Right renal cortex interstitium (tissue), 3 donors: Measurements from ENCODE around the gene CARD9. TPM values are rescaled to one million over a fixed set of nuclear protein-coding genes. Genes with fewer than 3 reads are reported as not detected.

ENCODE experiments used
- DNase-seq, 3 donors: peaks; one replicate each; pipeline ENCODE4 v3.0.0-alpha.2; 2013; ENCODE audit warnings: low read depth in 3 of 3, low spot score in 2 of 3
- polyA plus RNA-seq, 3 donors: library from polyadenylated mRNA; unstranded; fragments of 120-200 nt; gene quantifications; one replicate each; pipeline ENCODE4 v1.2.1, GENCODE V29; 2013; ENCODE audit not compliant: insufficient read length in 3 of 3

Gene CARD9
- polyA plus RNA-seq, 3 donors: 1.5 to 1.7 (median 1.7) TPM

DNA sequence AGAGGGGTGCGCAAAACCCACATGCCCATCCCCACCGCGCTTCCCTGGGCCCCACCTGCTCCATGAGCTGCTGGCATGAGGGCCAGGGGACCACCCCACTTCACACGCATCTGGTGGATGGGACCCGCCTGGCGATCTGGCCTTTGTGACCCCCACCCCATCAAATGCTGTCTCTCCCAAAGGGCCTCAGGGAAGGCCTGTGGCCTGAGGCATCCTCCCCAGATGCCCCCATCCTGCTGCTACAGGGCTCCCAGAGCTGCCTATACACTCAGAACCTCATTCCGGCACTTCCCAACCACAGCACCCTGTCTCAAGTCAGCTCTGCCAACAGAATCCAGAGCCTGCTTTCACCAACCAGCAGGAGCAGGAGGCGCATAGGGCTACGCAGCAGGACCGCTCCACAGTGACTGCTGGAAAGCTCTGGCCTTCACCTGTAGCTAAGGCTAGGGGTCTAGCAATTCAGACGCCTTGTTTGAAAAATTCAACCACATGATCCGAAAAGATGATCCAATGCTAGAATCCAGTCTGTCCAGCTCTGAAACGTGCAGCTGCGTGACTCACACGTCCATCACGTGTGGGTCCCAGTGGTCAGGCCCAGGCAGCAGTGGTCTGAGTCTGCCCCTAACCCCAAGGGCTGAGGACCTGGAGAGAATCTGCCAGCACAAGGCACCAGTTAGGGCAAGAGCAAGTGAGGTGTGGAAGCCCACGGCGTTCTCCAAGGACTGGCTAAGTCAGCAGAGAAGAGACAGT lies 27.9 kb upstream of the CARD9 start:
- no peak for DNase-seq

DNA sequence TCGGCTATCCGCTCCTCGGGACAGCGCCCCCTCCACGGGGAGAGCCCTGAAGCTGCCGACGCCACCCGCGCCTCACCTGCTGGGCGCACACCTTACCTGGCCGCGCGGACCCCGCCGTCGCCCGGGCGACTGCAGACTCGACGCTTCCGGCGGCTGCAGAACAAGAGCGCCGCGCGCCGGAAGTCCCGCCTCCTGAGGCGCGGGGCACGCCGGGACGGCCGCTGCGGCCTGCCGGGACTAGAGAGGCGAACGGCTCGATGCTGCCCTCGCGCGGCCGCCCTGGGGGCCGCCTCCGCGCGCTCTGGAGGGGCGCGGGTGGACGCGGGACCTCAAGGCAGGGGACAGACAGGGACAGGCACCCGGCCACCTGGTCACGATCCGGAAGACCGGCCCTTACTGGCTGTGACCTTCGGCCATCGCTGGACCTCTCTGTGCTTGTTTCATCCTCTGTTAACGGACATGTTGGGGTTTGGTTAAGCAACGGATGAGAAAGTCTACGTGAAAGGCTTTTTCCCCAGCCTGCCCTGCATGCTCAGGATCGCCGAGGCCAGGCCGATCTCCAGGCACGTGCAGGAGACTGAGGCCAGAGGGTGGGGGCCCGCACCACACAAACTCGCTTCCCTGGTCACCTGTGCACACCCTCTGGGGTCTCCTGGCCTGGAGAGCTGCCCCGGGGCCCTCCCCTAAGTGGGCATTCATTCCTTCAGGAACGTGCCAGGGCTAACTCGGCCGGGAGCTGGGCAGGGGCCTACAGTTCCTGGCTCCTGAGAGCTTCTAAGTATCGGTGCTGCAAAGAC lies 26.8 kb upstream of the CARD9 start, which contains the start of gene SNAPC4:
SNAPC4 (minus strand) TSS at position 133 of the 797 bp plus-strand sequence. CDS start 1,742 bp downstream, outside the sequence.
- DNase-seq: peak; percentile 58 to 76 (median 67)

DNA sequence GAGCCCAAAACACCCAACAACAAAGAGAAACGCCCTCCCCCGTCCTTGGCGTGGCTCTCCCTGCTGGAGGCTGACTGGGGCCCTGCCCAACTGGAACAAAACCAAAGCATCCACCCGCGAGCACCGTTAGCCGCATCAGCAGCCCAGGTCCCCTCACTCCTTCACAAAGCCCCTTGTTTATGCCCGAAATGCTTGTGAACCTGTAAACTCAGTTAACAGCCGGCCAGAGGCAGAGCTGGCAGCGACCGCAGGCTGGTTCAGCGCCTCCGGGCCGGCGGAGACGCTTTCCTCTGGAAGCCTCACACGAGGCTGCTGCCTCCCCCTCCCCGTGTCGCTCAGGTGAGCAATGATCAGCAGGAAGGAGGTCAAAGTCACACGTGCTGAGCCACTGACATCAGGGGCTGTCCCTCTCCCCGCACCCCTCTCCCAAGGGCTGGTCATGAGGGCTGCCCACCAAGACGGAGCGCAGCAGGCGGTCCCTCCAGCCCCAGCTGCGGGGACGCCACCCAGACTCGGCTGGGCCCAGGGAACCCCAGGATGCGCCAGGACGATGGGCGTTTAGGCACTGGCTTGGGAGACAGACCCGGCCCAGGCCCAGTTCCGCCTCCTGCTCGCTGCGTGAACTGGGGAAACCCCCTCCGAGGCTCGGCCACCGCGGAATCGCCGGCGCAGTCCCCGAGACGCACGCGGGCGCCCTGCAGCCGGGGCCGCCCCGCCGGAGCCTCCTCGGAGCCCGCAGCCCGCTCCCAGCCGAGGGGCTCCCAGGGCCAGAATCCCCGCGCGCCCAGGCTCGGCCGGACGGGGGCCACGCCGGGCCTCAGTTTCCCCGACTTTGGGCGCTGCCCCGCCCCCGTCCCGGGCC lies 25.9 kb upstream of the CARD9 start:
- DNase-seq: no peak

DNA sequence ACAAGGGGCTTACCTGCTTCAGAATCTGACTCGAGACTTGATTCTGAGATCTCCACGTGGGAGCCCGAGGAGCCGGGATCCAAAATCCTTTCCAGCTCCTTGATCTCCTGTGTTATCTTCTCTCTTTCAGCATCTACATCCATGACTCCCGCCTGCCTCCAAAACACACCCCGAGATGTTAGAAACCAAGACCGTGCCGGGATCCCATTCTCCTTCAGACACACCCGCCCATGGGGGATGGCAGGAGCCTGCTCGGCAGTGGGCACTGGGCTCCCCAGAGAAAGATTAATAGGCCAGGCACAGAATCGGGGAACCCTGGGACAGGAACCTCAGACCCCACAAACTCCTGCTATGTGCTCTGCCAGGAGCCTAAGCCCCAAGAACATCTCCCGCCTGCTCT lies 24.8 kb upstream of the CARD9 start:
- no peak for DNase-seq

DNA sequence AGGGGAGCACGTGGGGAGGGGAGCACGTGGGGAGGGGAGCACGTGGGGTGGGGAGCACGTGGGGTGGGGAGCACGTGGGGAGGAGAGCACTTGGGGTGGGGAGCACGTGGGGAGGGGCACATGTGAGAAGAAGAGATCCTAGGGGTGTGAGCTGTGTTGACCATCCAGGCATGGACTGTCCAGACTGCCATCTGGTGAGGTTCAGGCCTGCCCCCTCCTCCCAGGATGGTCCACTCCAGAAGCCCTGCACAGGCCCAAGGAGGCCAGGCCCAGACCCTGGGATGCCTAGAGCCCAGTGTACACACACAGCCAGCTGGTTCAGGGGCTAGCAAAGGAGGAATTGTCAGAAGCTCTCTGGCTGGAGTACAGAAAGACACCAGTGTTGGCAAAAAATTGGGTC lies 24.2 kb upstream of the CARD9 start:
- no peak for DNase-seq

DNA sequence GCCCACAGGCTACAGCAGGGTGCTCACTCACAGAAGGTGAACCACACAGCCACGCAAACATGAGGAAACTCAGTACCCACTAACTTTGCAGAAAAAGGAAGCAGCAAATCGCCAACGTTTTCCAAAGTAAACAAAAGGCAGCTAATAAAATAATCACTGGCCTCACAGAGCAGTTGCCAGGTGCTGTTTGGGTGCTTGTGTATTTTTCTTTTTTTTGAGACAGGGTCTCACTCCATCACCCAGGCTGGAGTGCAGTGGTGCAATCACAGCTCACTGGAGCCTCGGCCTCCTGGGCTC lies 22.7 kb upstream of the CARD9 start:
- DNase-seq: no peak

DNA sequence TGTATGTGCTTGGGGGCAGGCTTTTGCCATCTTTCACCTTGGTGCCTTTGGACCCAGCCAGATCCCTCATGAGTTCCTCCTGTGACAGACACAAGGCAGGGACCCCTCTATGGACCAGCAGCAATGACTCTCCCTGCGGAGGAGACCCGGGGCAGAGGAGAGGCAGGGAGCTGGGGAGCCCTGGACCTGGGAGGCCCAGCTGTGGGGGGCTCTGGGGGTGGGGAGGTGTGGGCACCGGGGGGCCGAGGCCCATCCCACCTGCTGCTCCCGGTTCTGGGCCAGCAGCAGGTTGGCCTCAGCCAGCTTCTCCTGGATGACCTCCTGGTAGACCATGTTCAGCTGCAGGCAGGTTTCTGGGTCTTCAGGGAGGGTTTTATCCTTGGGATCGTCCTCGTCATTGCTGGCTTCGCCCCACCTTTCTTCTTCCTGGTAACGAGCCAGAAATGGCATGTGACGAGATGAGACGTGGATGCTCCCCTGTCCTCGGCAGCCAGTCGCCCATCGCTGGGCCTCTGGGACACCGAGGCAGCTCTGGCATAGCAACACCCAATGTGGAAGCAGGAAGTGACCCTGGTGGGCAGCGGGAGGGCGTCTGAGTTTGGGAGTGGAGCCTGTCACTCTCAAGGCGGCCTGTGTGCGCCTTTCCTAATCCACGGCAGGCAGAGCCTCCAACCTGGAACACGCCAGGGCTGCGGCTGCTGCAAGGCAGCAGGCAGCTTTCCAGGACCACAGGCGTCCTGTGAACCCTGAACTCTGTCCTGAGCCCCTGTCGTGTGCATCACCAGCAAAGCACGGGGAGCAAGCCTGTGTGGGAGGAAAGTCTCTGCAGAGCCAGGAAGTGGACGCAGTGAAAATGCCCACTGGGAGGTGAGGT lies 22.1 kb upstream of the CARD9 start:
- DNase-seq: no peak

DNA sequence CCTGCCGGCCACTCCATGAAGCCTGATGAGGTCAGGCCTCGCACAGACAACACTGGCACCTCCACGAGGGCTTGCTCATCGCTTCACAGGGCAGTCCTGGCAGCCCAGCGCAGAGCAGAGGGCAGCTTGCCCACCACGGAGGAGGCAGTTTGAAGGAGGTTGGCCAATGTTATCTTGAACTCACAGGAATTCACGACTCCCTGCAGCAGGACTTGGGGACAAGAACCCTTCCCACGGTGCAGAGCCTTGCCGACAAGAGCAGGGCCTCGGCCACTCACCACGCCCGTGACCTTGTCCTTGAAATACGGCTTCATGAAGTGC lies 21.5 kb upstream of the CARD9 start:
- DNase-seq: no peak

DNA sequence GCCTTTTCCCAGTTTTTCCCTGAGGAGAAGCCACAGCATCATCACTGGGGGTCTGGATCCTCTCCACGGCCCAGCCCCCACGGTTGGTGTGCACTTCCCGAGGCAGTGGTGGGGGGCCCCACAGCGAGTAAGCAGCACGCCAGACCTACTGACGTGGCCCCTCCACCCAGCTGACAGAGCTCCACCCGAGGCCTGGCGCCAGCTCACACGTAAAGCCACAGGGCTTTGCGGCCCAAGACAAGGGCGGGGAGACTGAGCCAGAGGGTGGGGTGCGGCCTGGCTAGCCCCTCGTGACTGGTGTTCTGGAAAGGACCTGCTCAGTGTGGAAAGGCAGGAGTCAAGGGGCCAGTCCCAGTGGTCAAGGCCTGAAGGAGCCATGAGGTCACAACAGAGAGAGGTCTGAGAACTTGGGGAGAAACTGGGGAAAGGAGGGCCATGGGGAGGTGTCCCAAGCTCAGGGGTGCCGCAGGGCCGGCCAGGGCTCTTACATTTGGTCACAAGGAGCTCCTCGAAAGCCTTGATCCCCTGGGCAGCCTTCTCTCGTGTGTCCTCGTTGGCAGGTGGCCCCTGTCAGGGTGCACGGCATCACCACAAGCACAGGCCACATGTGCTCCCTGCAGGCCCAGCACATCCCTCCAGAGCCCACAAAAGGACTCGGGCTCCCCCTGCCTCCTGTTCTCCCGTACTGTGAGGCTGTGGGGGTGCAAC lies 21.0 kb upstream of the CARD9 start:
- DNase-seq: no peak

DNA sequence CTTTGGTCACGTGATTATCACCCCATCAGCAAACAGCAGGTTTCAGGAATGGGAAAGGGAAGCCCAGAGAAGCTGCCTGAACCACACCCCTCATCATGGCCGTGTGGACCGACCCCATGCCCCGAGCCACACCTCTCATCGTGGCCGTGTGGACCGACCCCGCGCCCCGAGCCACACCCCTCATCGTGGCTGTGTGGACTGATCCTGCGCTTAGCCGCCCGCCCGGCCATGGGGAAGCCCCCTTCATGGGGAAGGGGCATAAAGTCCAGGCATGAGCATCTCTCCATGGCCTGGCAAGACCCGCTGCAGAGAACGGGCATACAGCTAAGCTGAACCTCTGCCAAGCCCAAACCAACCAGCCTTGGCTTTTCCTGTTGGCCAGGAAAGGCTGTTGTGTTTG lies 20.1 kb upstream of the CARD9 start:
- DNase-seq: no peak

DNA sequence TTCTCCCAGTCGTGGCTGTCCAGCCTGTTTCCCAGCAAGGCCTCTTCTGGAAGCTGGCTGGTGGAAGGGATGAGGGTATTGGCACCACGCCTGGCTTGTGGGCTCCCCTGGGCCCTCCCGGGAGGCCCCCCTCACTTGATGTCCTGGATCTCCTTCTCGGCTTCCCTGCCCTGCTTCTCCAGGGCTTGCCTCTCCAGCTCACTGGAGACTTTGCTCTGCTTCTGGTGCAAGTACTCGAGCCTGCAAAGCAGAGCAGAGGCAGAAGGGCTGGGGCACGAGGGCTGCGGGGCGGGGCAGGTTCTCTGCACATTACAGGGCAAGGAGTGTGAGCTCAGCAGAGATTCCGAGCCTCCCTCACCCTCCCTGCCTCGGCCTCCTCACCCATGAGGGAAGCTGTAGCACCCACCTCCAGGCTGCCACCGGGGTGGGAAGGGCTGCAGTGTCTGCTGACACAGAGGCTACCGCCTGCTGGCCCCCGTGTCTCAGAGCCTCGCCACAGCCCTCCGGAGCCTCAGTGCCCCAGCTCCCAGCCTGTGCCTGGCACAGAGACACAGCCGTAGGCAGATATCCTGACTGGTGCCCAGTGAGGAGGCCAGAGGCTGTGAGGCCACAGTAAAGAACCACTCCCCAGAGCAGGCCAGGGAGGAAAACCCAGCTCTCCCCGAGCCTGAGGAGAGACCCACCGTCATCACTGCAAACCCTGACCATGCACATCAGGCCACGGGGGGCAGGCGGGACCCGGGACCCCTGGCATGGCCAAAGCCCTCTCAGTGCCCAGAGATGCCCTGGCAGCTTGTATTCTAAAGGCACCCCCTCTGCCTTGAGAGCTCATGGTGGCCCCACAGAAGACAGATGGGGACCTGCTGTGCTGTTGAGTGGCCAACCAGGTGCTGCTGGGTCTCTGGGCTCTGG lies 19.3 kb upstream of the CARD9 start:
- no peak for DNase-seq

DNA sequence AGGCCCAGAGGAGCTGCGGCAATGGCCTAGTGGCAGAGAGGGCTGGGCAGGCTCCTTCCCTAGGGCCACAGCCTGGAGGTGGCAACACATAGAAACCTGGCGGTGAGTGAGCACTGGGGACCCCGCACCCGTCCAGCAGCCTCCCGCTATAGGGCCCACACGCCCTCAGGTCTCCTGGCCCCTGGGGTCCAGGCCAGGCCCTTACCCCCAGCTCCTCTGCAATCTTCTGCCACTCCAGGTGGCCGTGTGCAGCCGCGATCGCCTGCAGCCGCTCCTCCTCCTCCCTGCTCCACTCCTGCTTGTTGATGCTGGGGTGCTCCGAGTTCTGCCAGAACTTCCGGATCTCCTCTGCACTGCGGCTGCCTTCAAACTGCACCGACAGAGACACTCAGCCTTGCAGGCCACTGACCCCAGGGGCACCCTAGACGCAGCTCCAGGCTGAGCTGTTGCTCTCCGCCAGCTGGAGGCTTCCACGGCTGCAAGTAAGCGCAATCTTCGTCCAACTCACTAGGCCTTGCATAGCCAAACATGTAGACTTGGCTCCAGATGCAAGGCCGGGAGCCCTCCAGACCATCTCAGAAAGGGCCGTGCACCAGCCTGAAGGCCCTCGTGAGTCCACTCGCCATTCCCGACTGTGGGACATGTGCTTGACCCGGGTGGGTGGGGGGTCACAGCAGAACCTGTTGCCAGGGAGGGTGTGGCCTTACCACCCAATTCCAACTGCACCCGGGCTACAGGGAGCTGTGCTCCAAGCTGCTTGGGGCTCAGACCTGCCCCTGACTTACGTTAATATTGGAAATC lies 18.5 kb upstream of the CARD9 start:
- no peak for DNase-seq

DNA sequence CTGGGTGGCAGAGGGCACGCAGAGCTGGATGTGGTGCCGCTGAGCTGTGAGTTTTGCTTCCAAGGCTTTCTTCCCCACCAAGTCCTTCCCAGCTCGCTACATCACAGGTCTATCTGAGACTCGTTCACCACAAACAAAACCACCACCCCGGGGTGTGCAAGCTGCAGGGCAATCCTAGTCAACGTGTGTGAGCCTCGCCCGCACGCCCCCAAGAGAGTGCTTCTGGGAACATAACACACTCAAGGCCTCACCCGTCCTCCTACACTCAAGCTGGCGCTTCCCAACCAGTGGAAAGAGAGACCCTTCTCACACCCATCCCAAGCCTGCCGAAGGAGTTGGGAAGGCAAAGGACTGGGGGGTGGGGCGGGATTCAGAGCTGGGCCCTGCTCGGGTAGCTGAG lies 15.9 kb upstream of the CARD9 start:
- DNase-seq: no peak

DNA sequence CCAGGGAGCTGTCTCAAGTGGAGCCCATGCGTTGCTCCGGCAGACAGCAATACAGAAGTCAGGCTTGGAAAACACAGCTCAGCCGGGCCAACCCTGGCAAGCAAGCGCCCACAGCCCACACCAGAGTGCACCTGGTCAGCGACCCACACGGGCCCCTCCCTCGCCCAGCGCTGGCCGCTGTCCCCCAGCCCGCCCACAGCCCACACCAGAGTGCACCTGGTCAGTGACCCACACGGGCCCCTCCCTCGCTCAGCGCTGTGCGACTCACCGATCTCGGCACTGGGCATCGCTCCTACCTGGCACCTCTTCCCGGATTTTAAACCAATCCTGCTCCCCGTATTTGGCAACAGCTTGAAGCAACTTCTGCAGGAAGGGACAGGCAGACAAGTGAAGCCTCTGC lies 13.7 kb upstream of the CARD9 start:
- DNase-seq: no peak

DNA sequence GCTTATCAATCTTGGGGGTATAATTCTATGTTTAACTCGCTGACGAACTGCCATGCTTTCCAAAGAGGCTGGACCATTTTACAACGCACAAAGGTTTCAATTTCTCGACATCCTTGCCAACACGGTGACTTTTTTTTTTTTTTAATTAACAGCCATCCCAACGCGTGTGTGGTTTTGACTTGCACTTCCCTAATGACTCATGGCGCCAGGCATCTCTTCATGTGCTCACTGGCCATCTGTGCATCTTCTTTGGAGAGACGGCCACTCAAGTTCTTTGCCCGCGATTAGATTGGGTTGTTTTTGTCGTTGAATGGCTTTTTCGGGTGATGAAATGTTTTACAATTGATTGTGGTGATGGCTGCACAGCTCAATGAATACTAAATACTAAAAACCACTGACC lies 12.5 kb upstream of the CARD9 start:
- DNase-seq: no peak

DNA sequence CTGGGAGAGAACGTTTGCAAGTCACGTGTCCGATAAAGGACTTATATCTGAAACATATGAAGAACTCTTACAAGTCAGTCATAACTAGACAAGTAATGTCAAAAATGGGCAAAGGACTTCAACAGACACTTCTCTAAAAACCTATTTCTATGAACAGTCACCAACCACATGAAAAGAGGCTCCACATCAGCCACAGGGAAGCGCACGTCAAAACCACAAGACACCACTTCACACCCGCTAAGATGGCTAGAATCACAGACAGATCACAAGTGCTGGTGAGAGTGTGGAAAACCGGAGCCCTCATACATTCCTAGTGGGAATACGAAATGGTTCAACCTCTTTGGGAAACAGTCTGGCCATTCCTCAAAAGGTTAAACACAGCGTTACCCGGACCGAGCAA lies 11.5 kb upstream of the CARD9 start:
- no peak for DNase-seq

DNA sequence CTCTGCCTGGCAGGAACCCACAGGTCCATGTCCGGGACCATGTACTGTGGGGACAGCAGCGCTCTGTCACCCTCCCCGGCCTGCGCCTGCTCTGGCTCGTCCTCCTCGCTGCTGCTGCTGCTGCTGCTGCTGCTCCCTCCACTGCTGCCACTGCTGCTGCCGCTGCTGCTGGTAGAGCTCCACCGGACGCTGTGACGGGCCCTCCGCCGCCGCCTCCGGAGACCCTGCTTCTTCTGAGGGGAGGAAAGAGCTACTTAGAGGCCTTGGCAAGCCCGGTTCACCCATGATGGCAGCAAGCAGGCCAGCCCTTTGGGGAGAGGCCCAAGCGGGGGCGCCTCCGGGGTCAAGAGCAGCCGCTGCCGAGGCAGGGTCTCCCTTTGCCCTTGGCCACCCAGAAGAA lies 10.0 kb upstream of the CARD9 start:
- DNase-seq: no peak

DNA sequence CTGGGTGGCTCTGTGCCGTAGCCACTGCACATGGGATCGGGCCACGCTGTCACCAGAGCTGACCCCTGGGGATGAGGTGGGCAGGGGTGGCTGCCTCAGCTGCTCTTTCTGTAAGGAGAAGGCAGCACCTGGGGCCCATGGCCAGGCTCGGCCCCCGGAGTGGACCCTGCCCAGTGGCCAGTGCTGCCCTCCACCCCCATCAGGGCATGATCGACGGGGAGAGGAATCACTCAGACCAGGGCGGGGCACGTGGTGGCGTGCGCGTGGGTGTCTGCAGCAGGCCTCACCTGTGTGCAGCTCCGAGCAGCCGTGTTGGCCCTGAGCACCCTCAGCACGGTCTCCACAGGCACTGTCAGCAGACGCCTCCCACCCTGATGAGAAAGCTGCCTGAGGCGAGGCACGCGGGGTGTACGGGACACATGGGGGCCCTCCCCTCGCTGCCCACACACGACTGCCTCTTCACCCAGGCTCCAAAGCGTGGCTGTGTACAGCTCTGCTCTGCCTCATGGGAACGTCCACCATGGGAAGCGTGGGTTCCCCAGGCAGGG lies 8.6 kb upstream of the CARD9 start:
- no peak for DNase-seq
